ENCODE data around the gene KCNJ8. TPM values are rescaled to one million over a fixed set of nuclear protein-coding genes. Genes with fewer than 3 reads are reported as not detected.

Gene KCNJ8
- total RNA-seq: 4.6 and 5.0 TPM in 2 replicates

DNA sequence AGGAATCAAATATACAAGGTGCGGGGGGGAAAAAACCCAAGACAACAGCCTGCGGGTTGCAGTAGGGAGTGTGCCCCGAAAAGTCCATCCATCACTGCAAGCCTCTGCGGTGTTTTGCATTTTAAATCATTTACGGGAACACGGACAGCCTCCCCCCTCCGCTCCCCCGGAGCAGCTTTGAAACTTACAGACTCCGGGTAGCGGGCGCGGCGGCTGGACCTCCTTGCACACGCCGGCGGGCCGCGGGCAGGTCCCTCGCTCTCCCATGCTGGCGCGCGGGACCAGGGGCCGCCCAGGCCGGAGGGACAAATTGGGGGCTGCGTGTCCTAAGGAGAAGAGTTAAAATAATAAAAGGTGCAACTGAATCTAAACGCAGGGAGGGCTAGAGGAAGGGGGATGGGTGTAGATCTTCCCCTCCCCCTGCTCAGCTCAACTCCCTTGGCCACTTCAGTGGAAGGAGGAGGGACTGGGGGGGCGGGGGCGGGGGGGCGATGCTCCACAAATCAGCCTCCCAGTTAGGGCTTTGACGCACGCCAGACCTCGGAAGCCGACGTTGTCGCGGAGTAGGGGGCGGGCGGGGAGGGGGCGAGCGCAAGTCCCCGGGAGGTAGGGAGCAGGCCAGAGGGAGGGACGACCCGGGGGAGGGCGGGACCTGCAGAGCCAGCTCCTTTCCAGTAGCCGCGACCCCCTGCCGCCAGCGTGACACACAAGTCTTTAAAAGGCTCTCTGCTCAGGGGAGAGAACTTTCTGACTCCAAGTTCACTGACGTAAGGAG is at the start of gene KCNJ8:
KCNJ8 (minus strand) TSS at position 349 of the 775 bp plus-strand sequence. CDS start 1,090 bp downstream, outside the sequence.

Other genes with a start within 250 kb of the KCNJ8 start
- 0.89 and 1.2 TPM in 2 replicates for gene SPX, start 248.4 kb downstream of the KCNJ8 start, total RNA-seq
- gene GYS2, start 169.9 kb downstream of the KCNJ8 start, total RNA-seq: not detected in 2 replicates
- gene LDHB, start 116.9 kb downstream of the KCNJ8 start, total RNA-seq: 843 and 886 TPM in 2 replicates
- 2.1 and 6.1 TPM in 2 replicates for gene ABCC9, start 166.7 kb upstream of the KCNJ8 start, total RNA-seq